ENCODE measurements around the gene MRPS10. TPM values are rescaled to one million over a fixed set of nuclear protein-coding genes. Genes with fewer than 3 reads are reported as not detected.

MRPS10 gene
- total and polyA plus RNA-seq, 7 donors = 27.7 to 41.4 (median 33.0) TPM

- intact Hi-C loops (cut with DNase I) = no loop called here
- Histone ChIP-seq H3K27me3 (no peaks in the 10 kb centered on the region), H3K36me3 (peaks cover 12 to 68% (median 19%) of the 10 kb centered on the region in 4 donors), H3K9me3 (no peaks in the 10 kb centered on the region), H3K4me3 (no peak overlapping the region), H3K4me1 (no peaks in the 10 kb centered on the region), H3K27ac (no peak overlapping the region)
- 83 to 96% methylated on average over 5 of the region's 5 CpGs for WGBS, 2 donors
- TF ChIP-seq POLR2A (IDR thresholded peaks at IDR 0.05) (no peak), POLR2AphosphoS5 (IDR thresholded peaks at IDR 0.05) (no peak), CTCF (IDR thresholded peaks at IDR 0.05) (no peak), EP300 (IDR thresholded peaks at IDR 0.05) (no peak)
- DNase-seq = no peak
Measured at GRCh38 chr6:42241915-42242314, 24.3 kb upstream of the MRPS10 start.

- no peaks in the 10 kb centered on the region for H3K27me3 ChIP-seq
- no peak for DNase-seq
- peaks cover 12 to 66% (median 15%) of the 10 kb centered on the region in 4 donors for H3K36me3 ChIP-seq
- H3K9me3 ChIP-seq = no peaks in the 10 kb centered on the region
- intact Hi-C loops (cut with DNase I) = no loop called here
- no peak overlapping the region for H3K4me3 ChIP-seq
- no peaks in the 10 kb centered on the region for H3K4me1 ChIP-seq
- no peak for TF ChIP-seq POLR2AphosphoS5 (IDR thresholded peaks at IDR 0.05)
- TF ChIP-seq EP300 (IDR thresholded peaks at IDR 0.05) = no peak
- no peak for TF ChIP-seq POLR2A (IDR thresholded peaks at IDR 0.05)
- TF ChIP-seq CTCF (IDR thresholded peaks at IDR 0.05) = no peak
- H3K27ac ChIP-seq = no peak overlapping the region
- WGBS, 2 donors = 80 to 90% methylated on average over 7 of the region's 7 CpGs
Measured at GRCh38 chr6:42239736-42240375, 22.2 kb upstream of the MRPS10 start.

GRCh38 chr6:42239333-42239732, 21.7 kb upstream of the MRPS10 start:
- 92 to 95% methylated on average over 5 of the region's 5 CpGs for WGBS, 2 donors
- no peaks in the 10 kb centered on the region for H3K27me3 ChIP-seq
- H3K27ac ChIP-seq = no peak overlapping the region
- H3K9me3 ChIP-seq = no peaks in the 10 kb centered on the region
- no peaks in the 10 kb centered on the region for H3K4me1 ChIP-seq
- intact Hi-C loops (cut with DNase I) = no loop called here
- H3K36me3 ChIP-seq = peaks cover 12 to 64% (median 15%) of the 10 kb centered on the region in 4 donors
- TF ChIP-seq EP300 (IDR thresholded peaks at IDR 0.05) = no peak
- TF ChIP-seq POLR2AphosphoS5 (IDR thresholded peaks at IDR 0.05) = no peak
- no peak for TF ChIP-seq CTCF (IDR thresholded peaks at IDR 0.05)
- TF ChIP-seq POLR2A (IDR thresholded peaks at IDR 0.05) = no peak
- DNase-seq = no peak
- H3K4me3 ChIP-seq = no peak overlapping the region

GRCh38 chr6:42237857-42238256, 20.2 kb upstream of the MRPS10 start:
- Histone ChIP-seq H3K9me3 (no peaks in the 10 kb centered on the region), H3K27ac (no peak overlapping the region), H3K27me3 (no peaks in the 10 kb centered on the region), H3K4me3 (no peak overlapping the region), H3K36me3 (peaks cover 6 to 59% (median 12%) of the 10 kb centered on the region in 4 donors), H3K4me1 (no peaks in the 10 kb centered on the region)
- 97 to 98% methylated on average over 1 of the region's 1 CpG for WGBS, 2 donors
- TF ChIP-seq POLR2A (IDR thresholded peaks at IDR 0.05) = no peak
- no peak for TF ChIP-seq CTCF (IDR thresholded peaks at IDR 0.05)
- TF ChIP-seq POLR2AphosphoS5 (IDR thresholded peaks at IDR 0.05) = no peak
- TF ChIP-seq EP300 (IDR thresholded peaks at IDR 0.05) = no peak
- DNase-seq = no peak
- intact Hi-C loops (cut with DNase I) = no loop called here
